ENCODE measurements around the gene DCST2. TPM values are rescaled to one million over a fixed set of nuclear protein-coding genes. Genes with fewer than 3 reads are reported as not detected.

DCST2 gene
- total and polyA plus RNA-seq, 9 of the 15 experiments (the other 6 are each of a cell fraction or from before 2014, with no cell fraction given) = 0.09 to 0.49 (median 0.11) TPM; not detected in 3

DNA sequence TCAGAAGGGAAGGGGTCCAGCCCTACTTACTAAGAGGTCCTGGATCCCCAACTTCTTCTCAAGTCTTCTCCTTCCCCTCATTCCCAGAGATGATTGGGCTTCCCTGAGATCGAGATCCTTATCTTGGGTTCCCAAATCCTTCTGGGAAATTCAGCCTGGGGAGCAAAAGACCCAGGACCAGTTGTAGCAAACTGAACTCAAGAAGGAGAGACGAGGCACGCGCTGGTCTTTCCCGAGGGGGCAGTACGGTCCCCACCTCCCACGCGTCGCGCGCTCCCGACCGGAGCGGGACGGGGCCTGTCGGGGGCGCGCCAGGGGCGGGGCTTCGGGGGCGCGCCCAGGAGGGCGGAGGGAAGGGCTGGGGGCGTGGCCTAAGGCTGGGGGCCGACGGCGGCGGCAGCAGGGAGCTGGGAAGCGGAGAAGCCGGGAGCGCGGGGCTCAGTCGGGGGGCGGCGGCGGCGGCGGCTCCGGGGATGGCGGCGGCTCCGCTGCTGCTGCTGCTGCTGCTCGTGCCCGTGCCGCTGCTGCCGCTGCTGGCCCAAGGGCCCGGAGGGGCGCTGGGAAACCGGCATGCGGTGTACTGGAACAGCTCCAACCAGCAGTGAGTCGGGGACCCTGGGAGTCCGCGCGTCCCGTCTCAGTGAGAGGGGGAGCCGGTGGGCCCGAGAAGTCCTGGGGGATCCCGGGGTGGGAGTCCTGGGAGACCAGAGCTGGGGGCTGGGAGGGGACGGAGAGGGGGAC, 45.1 kb upstream of the DCST2 start, which contains the start of gene EFNA3 (continued):
- TF ChIP-seq MGA (IDR thresholded peaks at IDR 0.05) = no peak
- TF ChIP-seq ATF2 (CRISPR knock-in tag; IDR thresholded peaks at IDR 0.05) = no peak
- TF ChIP-seq SOX6 (IDR thresholded peaks at IDR 0.05) = no peak
- TF ChIP-seq FOXM1 (IDR thresholded peaks at IDR 0.05; ENCODE audit: low read depth) = no peak
- TF ChIP-seq FOXM1 (CRISPR knock-in tag; IDR thresholded peaks at IDR 0.05; ENCODE audit: low read depth) = no peak
- no peak for TF ChIP-seq ZNF586 (CRISPR knock-in tag; conservative IDR thresholded peaks at IDR 0.05)
- no peak for TF ChIP-seq PHB2 (IDR thresholded peaks at IDR 0.05; ENCODE audit: low read depth)
- TF ChIP-seq, protein P1, sequence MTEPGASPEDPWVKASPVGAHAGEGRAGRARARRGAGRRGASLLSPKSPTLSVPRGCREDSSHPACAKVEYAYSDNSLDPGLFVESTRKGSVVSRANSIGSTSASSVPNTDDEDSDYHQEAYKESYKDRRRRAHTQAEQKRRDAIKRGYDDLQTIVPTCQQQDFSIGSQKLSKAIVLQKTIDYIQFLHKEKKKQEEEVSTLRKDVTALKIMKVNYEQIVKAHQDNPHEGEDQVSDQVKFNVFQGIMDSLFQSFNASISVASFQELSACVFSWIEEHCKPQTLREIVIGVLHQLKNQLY (CRISPR knock-in tag; conservative IDR thresholded peaks at IDR 0.05) = no peak
- no peak for TF ChIP-seq NUFIP1 (IDR thresholded peaks at IDR 0.05; ENCODE audit: partially characterized antibody)
- TF ChIP-seq RUNX1 (IDR thresholded peaks at IDR 0.05; ENCODE audit: low read depth) = no peak
- peak; percentile 44 to 71; a peak in 3 of 4 replicates for TF ChIP-seq MAZ (CRISPR knock-in tag; conservative IDR thresholded peaks at IDR 0.05 in 1 of 2, IDR thresholded peaks at IDR 0.05 in 1 of 2)

All from K562 (cell line).